Upper lobe of left lung (tissue), 6 donors: Measurements from ENCODE around the gene UCK2. TPM values are rescaled to one million over a fixed set of nuclear protein-coding genes. Genes with fewer than 3 reads are reported as not detected.

Source experiments
- ATAC-seq, 2 donors: fragments of 200-7000 bp; cut with Tn5 transposase; one replicate each; pipeline ENCODE4 v1.9.1; 2022; ENCODE audit warnings: mild to moderate bottlenecking in 2 of 2, moderate library complexity in 2 of 2; ENCODE audit not compliant: low FRiP score in 2 of 2
- DNase-seq, 2 donors: peaks; one replicate each; pipeline ENCODE4 v3.0.0-alpha.2; 2019 to 2020
- H3K27ac ChIP-seq, 4 donors: fragments of 200-600 bp; sonication (generic); one replicate each; pipeline ENCODE4 v1.5.1; 2016 to 2019
- H3K27me3 ChIP-seq, 4 donors: fragments of 200-600 bp; sonication (generic); one replicate each; pipeline ENCODE4 v1.5.1; 2017 to 2019
- H3K36me3 ChIP-seq, 4 donors: fragments of 200-600 bp; sonication (generic); one replicate each; pipeline ENCODE4 v1.5.1; 2016 to 2019
- H3K4me1 ChIP-seq, 4 donors: fragments of 200-600 bp; sonication (generic); one replicate each; pipeline ENCODE4 v1.5.1; 2018 to 2019
- H3K4me3 ChIP-seq, 4 donors: fragments of 200-600 bp; sonication (generic); one replicate each; pipeline ENCODE4 v1.5.1; 2017 to 2019; ENCODE audit warnings: mild to moderate bottlenecking in 2 of 4, moderate library complexity in 1 of 4
- H3K9me3 ChIP-seq, 4 donors: fragments of 200-600 bp; sonication (generic); one replicate each; pipeline ENCODE4 v1.5.1; 2018 to 2019
- CTCF ChIP-seq, 6 experiments: fragments of 450-650 bp in 4 of 6; fragments of 200-600 bp in 2 of 6; sonication (generic) in 2 of 6; IDR thresholded peaks; one replicate each; pipeline ENCODE4 v1.5.1; 2016 to 2019; ENCODE audit warnings: antibody characterized with exemption in 6 of 6
- EP300 ChIP-seq, 4 donors: sonication (generic); formaldehyde crosslinking; IDR thresholded peaks; one replicate each; pipeline ENCODE4 v1.5.1; 2017; ENCODE audit warnings: antibody characterized with exemption in 4 of 4, control low read depth in 2 of 4
- POLR2A ChIP-seq, 4 donors: fragments of 450-650 bp; IDR thresholded peaks; one replicate each; pipeline ENCODE4 v1.5.1; 2016 to 2017; ENCODE audit warnings: antibody characterized with exemption in 4 of 4, mild to moderate bottlenecking in 2 of 4
- POLR2AphosphoS5 ChIP-seq, 2 donors: sonication (generic); formaldehyde crosslinking; IDR thresholded peaks; one replicate each; pipeline ENCODE4 v1.5.1; 2017; ENCODE audit warnings: antibody characterized with exemption in 2 of 2
- WGBS, 2 donors: methylation state at CpG; one replicate each; pipeline ENCODE4 v1.1.5; 2017 to 2018; 5-methylcytosine and 5-hydroxymethylcytosine counted together
- total RNA-seq, 6 donors: library from RNA; depleted of rRNA in 4 of 6; stranded (reverse); fragments of >200 nt in 4 of 6; gene quantifications; one replicate each; pipeline versions ENCODE4 v1.1.0 to v1.2.1, GENCODE V29; 2016 to 2021
- donor health status: DM: no; HTN: no; CAD: no; lungs with moderate emphysema.
- donor health status: DM: no; HTN: yes; CAD: no; lungs with severe emphysema.

Gene UCK2
- total RNA-seq, 6 donors from 2014 or later, result 7.5 to 17.9 (median 9.7) TPM

DNA sequence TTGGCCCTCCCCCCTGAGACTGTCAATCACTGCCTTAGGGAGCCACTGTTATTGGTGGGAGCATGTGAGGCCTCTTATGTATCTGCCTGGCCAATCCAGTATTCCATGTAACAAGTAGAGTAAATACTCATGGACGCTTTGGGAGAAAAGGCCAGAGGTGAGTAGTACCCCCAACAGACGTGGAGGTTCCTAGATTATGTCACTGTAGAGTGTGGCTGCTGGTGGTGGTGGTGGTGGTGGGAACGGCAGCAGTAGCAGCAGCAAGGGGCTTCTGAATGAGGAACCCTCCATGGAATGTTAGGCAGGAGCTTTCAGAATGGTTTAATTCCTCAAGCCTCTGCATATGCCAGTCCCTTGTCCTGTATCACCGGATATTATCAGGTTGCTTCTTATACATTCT lies 118.5 kb downstream of the UCK2 start:
- 69 to 73% methylated on average over 4 of the region's 4 CpGs for WGBS, 2 donors
- TF ChIP-seq CTCF (IDR thresholded peaks at IDR 0.05) (no peak), EP300 (IDR thresholded peaks at IDR 0.05) (no peak), POLR2A (IDR thresholded peaks at IDR 0.05) (no peak), POLR2AphosphoS5 (IDR thresholded peaks at IDR 0.05) (no peak)
- H3K4me3 ChIP-seq, result no peak overlapping the region
- H3K27ac ChIP-seq, result no peak overlapping the region
- H3K27me3 ChIP-seq, result no peaks in the 10 kb centered on the region
- H3K9me3 ChIP-seq, result no peaks in the 10 kb centered on the region
- no peaks in the 10 kb centered on the region for H3K36me3 ChIP-seq
- DNase-seq (no peak), ATAC-seq (no peak)
- no peaks in the 10 kb centered on the region for H3K4me1 ChIP-seq

GRCh38 chr1:165947797-165948455 lies 120.5 kb downstream of the UCK2 start:
- Histone ChIP-seq H3K4me3 (no peak overlapping the region), H3K27ac (no peak overlapping the region), H3K9me3 (no peaks in the 10 kb centered on the region), H3K27me3 (no peaks in the 10 kb centered on the region), H3K36me3 (no peaks in the 10 kb centered on the region), H3K4me1 (no peaks in the 10 kb centered on the region)
- 89 to 90% methylated on average over 6 of the region's 6 CpGs for WGBS, 2 donors
- TF ChIP-seq EP300 (IDR thresholded peaks at IDR 0.05), result no peak
- no peak for TF ChIP-seq CTCF (IDR thresholded peaks at IDR 0.05)
- TF ChIP-seq POLR2AphosphoS5 (IDR thresholded peaks at IDR 0.05), result no peak
- no peak for TF ChIP-seq POLR2A (IDR thresholded peaks at IDR 0.05)
- no peak for ATAC-seq
- DNase-seq, result peak in 1 of 2 donors; percentile 12

DNA sequence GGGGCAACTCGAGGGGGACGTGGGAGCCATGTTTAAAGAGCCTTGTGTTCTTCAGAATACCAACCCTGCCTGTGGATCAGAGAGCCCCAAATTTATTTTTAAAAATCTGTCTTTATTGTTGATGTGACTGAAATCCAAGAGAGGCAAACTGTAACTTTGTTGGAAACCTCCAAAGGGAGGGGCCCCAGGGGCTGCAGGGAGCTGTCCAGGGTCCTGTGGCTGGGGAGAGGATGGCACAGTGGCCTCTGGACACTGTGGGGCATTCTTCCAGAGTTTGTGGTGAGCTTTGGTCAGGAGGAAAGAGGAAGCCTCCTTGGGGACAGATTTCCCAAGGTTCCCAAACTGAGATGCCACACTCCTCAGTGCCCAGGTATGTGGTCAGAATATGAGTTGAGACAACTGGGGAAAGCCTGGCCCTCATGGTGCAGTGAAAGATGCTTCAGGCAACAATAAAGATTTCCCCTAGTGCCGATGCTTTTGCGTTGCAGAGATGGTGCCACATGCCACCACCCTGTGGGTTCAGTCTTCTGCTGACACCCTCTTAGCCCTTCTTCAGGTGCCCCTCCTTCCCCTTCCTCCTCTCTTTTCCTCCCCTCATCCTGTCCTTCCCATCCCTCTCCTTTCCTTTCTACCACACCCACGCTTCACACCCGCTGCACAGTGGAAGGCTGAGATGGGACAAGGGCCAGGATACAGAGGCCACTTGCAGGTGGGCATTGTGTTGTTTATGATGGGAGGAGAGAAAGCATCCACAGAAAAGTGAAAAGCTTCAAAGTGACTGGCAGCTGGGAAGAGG lies 122.1 kb downstream of the UCK2 start:
- Histone ChIP-seq H3K4me3 (no peak overlapping the region), H3K4me1 (no peaks in the 10 kb centered on the region), H3K36me3 (no peaks in the 10 kb centered on the region), H3K27ac (no peak overlapping the region), H3K27me3 (no peaks in the 10 kb centered on the region), H3K9me3 (no peaks in the 10 kb centered on the region)
- no peak for ATAC-seq
- 62 to 71% methylated on average over 6 of the region's 6 CpGs for WGBS, 2 donors
- DNase-seq, result no peak
- TF ChIP-seq CTCF (IDR thresholded peaks at IDR 0.05) (no peak), POLR2A (IDR thresholded peaks at IDR 0.05) (no peak), POLR2AphosphoS5 (IDR thresholded peaks at IDR 0.05) (no peak), EP300 (IDR thresholded peaks at IDR 0.05) (no peak)

GRCh38 chr1:165954940-165955339 lies 127.5 kb downstream of the UCK2 start:
- H3K4me3 ChIP-seq, result no peak overlapping the region
- DNase-seq (no peak), ATAC-seq (no peak)
- no peak overlapping the region for H3K27ac ChIP-seq
- H3K9me3 ChIP-seq, result no peaks in the 10 kb centered on the region
- no peaks in the 10 kb centered on the region for H3K27me3 ChIP-seq
- H3K36me3 ChIP-seq, result no peaks in the 10 kb centered on the region
- H3K4me1 ChIP-seq, result no peaks in the 10 kb centered on the region
- TF ChIP-seq CTCF (IDR thresholded peaks at IDR 0.05) (no peak), EP300 (IDR thresholded peaks at IDR 0.05) (no peak), POLR2A (IDR thresholded peaks at IDR 0.05) (no peak), POLR2AphosphoS5 (IDR thresholded peaks at IDR 0.05) (no peak)
- WGBS, 2 donors, result 44 to 55% methylated on average over 2 of the region's 2 CpGs
